Lower leg skin (tissue), 4 donors: ENCODE results near the gene C6orf136. TPM values are rescaled to one million over a fixed set of nuclear protein-coding genes. Genes with fewer than 3 reads are reported as not detected.

Experiments used
- DNase-seq, 2 donors: peaks; one replicate each; pipeline ENCODE4 v3.0.0-alpha.2; 2019; ENCODE audit warnings: low spot score in 2 of 2
- H3K4me3 ChIP-seq: fragments of 200-600 bp; sonication (generic); 2 replicates; pipeline ENCODE4 v1.5.1; 2017; ENCODE audit warnings: mild to moderate bottlenecking, low read depth; ENCODE audit not compliant: poor library complexity, severe bottlenecking
- CTCF ChIP-seq, 3 donors: fragments of 450-650 bp; IDR thresholded peaks; one replicate each; pipeline ENCODE4 v1.5.1; 2016; ENCODE audit warnings: antibody characterized with exemption in 3 of 3, mild to moderate bottlenecking in 3 of 3, moderate library complexity in 2 of 3
- POLR2A ChIP-seq, 2 donors: fragments of 450-650 bp; IDR thresholded peaks; one replicate each; pipeline ENCODE4 v1.6.1; 2016 to 2017; ENCODE audit warnings: antibody characterized with exemption in 2 of 2, mild to moderate bottlenecking in 1 of 2, moderate library complexity in 1 of 2
- WGBS, 2 donors: methylation state at CpG; one replicate each; pipeline ENCODE4 v1.1.5; 2018; 5-methylcytosine and 5-hydroxymethylcytosine counted together
- intact Hi-C: fragments of 100-400 bp; cut with DNase I; formaldehyde crosslinking; loops from one replicate; pipeline ENCODE4 v1.15.0; 2023; ENCODE audit warnings: low total_unique reads
- total RNA-seq, 4 donors: library from RNA; depleted of rRNA; stranded (reverse); fragments of >200 nt; gene quantifications; one replicate each; pipeline ENCODE4 v1.1.0, GENCODE V29; 2016

The C6orf136 gene
- total RNA-seq, 4 donors from 2014 or later, result 9.6 to 31.9 (median 13.9) TPM

- TF ChIP-seq POLR2A (IDR thresholded peaks at IDR 0.05) (no peak), CTCF (IDR thresholded peaks at IDR 0.05) (no peak)
Observed at GRCh38 chr6:30676660-30677285, 29.8 kb downstream of the C6orf136 start.

GRCh38 chr6:30678964-30679726, 32.2 kb downstream of the C6orf136 start:
- TF ChIP-seq CTCF (IDR thresholded peaks at IDR 0.05) (peak in 2 of 3 donors; percentile 7 to 97), POLR2A (IDR thresholded peaks at IDR 0.05) (no peak)
- 10 to 11% methylated on average over 30 to 31 of the region's 31 CpGs for WGBS, 2 donors
- no peak overlapping the region for H3K4me3 ChIP-seq

More at GRCh38 chr6:30676660-30677285, 29.8 kb downstream of the C6orf136 start:
- 70 to 73% methylated on average over 10 of the region's 10 CpGs for WGBS, 2 donors
- no peak for DNase-seq
- intact Hi-C loops, result no loop called here
- H3K4me3 ChIP-seq, result no peak overlapping the region

GRCh38 chr6:30679765-30680535, 33.0 kb downstream of the C6orf136 start:
- 47 to 66% methylated on average over 7 of the region's 7 CpGs for WGBS, 2 donors
- DNase-seq, result no peak
- H3K4me3 ChIP-seq, result no peak overlapping the region
- intact Hi-C loops, result no loop called here
- no peak for TF ChIP-seq POLR2A (IDR thresholded peaks at IDR 0.05)
- no peak for TF ChIP-seq CTCF (IDR thresholded peaks at IDR 0.05)

More at GRCh38 chr6:30678964-30679726, 32.2 kb downstream of the C6orf136 start:
- intact Hi-C loops, result loop anchor here (1.0 kb wide), 1 partner anchor 44 kb away; no protein-coding TSS in a partner anchor
- peak; percentile 73 to 97 for DNase-seq

DNA sequence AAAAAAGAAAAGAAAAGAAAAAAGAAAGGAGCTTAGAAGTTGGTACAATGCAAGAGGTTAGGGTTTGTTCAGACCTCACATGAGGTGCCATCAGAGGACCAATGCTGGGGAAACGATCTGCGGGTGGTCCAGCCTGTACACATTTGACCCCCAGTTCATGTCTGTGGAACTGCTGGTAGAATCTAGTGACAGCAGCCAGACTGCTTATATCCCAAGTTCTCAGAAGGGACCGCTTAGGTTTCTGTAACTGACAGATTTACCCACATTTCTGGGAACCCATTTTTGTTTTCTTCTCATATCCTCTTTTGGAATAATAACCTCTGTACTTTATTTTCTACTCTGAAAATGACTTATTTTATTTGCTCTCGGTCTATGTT, 34.8 kb downstream of the C6orf136 start:
- WGBS, 2 donors, result 27 to 29% methylated on average over 4 of the region's 4 CpGs
- no peak overlapping the region for H3K4me3 ChIP-seq
- intact Hi-C loops, result no loop called here
- DNase-seq, result no peak
- TF ChIP-seq POLR2A (IDR thresholded peaks at IDR 0.05), result no peak
- no peak for TF ChIP-seq CTCF (IDR thresholded peaks at IDR 0.05)

- TF ChIP-seq CTCF (IDR thresholded peaks at IDR 0.05) (no peak), POLR2A (IDR thresholded peaks at IDR 0.05) (no peak)
- DNase-seq, result peak; percentile 82 to 97
- intact Hi-C loops, result no loop called here
- WGBS, 2 donors, result 7 to 12% methylated on average over 11 of the region's 11 CpGs
- H3K4me3 ChIP-seq, result peak overlapping the region; percentile 44
Observed at GRCh38 chr6:30682143-30683117, 35.5 kb downstream of the C6orf136 start.
